ENCODE results near the gene SLC44A3.

The SLC44A3 gene

GRCh38 chr1:94875794-94876193 is 55.6 kb downstream of the SLC44A3 start:
- DNase-seq = peak; percentile 1

GRCh38 chr1:94876362-94876761 is 56.2 kb downstream of the SLC44A3 start:
- peak; percentile 2 for DNase-seq

GRCh38 chr1:94878329-94878728 is 58.2 kb downstream of the SLC44A3 start:
- DNase-seq = no peak

GRCh38 chr1:94883691-94884090 is 63.5 kb downstream of the SLC44A3 start:
- peak; percentile 11 for DNase-seq

GRCh38 chr1:94884106-94884505 is 63.9 kb downstream of the SLC44A3 start:
- DNase-seq = no peak

GRCh38 chr1:94884507-94884906 is 64.3 kb downstream of the SLC44A3 start:
- no peak for DNase-seq

GRCh38 chr1:94886361-94886760 is 66.2 kb downstream of the SLC44A3 start:
- DNase-seq = no peak

- DNase-seq = no peak
These were observed 66.9 kb downstream of the SLC44A3 start for GRCh38 chr1:94887106-94887505.

GRCh38 chr1:94887603-94888171 is 67.5 kb downstream of the SLC44A3 start:
- DNase-seq = no peak

- DNase-seq = no peak
These were observed 68.0 kb downstream of the SLC44A3 start for GRCh38 chr1:94888201-94888600.

- no peak for DNase-seq
These were observed 72.6 kb downstream of the SLC44A3 start for GRCh38 chr1:94892604-94893254.

- DNase-seq = no peak
These were observed 74.5 kb downstream of the SLC44A3 start for GRCh38 chr1:94894630-94895029.

GRCh38 chr1:94895518-94895917 is 75.4 kb downstream of the SLC44A3 start:
- no peak for DNase-seq

- no peak for DNase-seq
These were observed 78.6 kb downstream of the SLC44A3 start for GRCh38 chr1:94898491-94899385.

- no peak for DNase-seq
These were observed 79.6 kb downstream of the SLC44A3 start for GRCh38 chr1:94899756-94900155.

GRCh38 chr1:94901841-94902240 is 81.7 kb downstream of the SLC44A3 start:
- DNase-seq = no peak

- DNase-seq = no peak
These were observed 83.3 kb downstream of the SLC44A3 start for GRCh38 chr1:94903280-94904009.

GRCh38 chr1:94905207-94905606 is 85.0 kb downstream of the SLC44A3 start:
- DNase-seq = no peak

GRCh38 chr1:94906382-94906781 is 86.2 kb downstream of the SLC44A3 start:
- no peak for DNase-seq

GRCh38 chr1:94907136-94907535 is 87.0 kb downstream of the SLC44A3 start:
- DNase-seq = no peak

GRCh38 chr1:94908190-94908589 is 88.0 kb downstream of the SLC44A3 start:
- DNase-seq = no peak

GRCh38 chr1:94908965-94909364 is 88.8 kb downstream of the SLC44A3 start:
- no peak for DNase-seq

- DNase-seq = no peak
These were observed 89.3 kb downstream of the SLC44A3 start for GRCh38 chr1:94909486-94909885.

Measured in inflammatory macrophage treated with lipopolysaccharide for 4 hours (primary cell).